Measurements from ENCODE around the gene ZFYVE1.

- no peak for TF ChIP-seq IRF3 (IDR thresholded peaks at IDR 0.05; ENCODE audit: low read depth, low read length)
- TF ChIP-seq, protein P1, sequence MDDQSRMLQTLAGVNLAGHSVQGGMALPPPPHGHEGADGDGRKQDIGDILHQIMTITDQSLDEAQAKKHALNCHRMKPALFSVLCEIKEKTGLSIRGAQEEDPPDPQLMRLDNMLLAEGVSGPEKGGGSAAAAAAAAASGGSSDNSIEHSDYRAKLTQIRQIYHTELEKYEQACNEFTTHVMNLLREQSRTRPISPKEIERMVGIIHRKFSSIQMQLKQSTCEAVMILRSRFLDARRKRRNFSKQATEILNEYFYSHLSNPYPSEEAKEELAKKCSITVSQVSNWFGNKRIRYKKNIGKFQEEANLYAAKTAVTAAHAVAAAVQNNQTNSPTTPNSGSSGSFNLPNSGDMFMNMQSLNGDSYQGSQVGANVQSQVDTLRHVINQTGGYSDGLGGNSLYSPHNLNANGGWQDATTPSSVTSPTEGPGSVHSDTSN (IDR thresholded peaks at IDR 0.05) = no peak
- TF ChIP-seq, protein P2, sequence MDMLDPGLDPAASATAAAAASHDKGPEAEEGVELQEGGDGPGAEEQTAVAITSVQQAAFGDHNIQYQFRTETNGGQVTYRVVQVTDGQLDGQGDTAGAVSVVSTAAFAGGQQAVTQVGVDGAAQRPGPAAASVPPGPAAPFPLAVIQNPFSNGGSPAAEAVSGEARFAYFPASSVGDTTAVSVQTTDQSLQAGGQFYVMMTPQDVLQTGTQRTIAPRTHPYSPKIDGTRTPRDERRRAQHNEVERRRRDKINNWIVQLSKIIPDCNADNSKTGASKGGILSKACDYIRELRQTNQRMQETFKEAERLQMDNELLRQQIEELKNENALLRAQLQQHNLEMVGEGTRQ (IDR thresholded peaks at IDR 0.05; ENCODE audit: borderline replicate concordance, low read depth, low read length) = no peak
- TF ChIP-seq ZBTB33 (IDR thresholded peaks at IDR 0.05; ENCODE audit: borderline replicate concordance, low read depth) = no peak
- TF ChIP-seq POLR2AphosphoS5 (IDR thresholded peaks at IDR 0.05; ENCODE audit: low read depth, low read length) = no peak
- TF ChIP-seq CTCF (IDR thresholded peaks at IDR 0.05) = no peak
- TF ChIP-seq FOXM1 (IDR thresholded peaks at IDR 0.05; ENCODE audit: low read depth) = no peak
- no peak for TF ChIP-seq SIN3A (IDR thresholded peaks at IDR 0.05; ENCODE audit: borderline replicate concordance, low read depth, low read length)
- TF ChIP-seq RAD21 (IDR thresholded peaks at IDR 0.05; ENCODE audit: low read length) = no peak
- no peak for TF ChIP-seq EP300 (IDR thresholded peaks at IDR 0.05; ENCODE audit: borderline replicate concordance in 1 of 2, low read depth in 1 of 2, low read length in 1 of 2)
- no peak for TF ChIP-seq REST (IDR thresholded peaks at IDR 0.05; ENCODE audit: low read depth, low read length)
- TF ChIP-seq JUND (IDR thresholded peaks at IDR 0.05) = no peak
- TF ChIP-seq YY1 (IDR thresholded peaks at IDR 0.05; ENCODE audit: low read depth) = no peak
These were observed 40.7 kb downstream of the ZFYVE1 start for GRCh38 chr14:72986214-72986613.

Data from SK-N-SH (cell line).